Breast epithelium (tissue), 4 donors: Measurements from ENCODE around the gene ANKRD11. TPM values are rescaled to one million over a fixed set of nuclear protein-coding genes. Genes with fewer than 3 reads are reported as not detected.
"Not testable (repeated sequence)": the region's sequence is repeated elsewhere in the genome, so short reads cannot be mapped to it uniquely, and the experiment has no call there.

Experiments
- DNase-seq, 2 donors: peaks; one replicate each; pipeline ENCODE4 v3.0.0-alpha.2; 2019; ENCODE audit warnings: low spot score in 2 of 2
- H3K27ac ChIP-seq, 2 donors: fragments of 200-600 bp; sonication (generic) in 1 of 2; one replicate each; pipeline ENCODE4 v1.5.1; 2016 to 2019; ENCODE audit warnings: mild to moderate bottlenecking in 1 of 2
- H3K27me3 ChIP-seq, 2 donors: fragments of 200-600 bp; sonication (generic) in 1 of 2; one replicate each; pipeline versions ENCODE4 v1.5.1 to v1.6.0; 2017 to 2019; ENCODE audit warnings: control low read depth in 1 of 2, mild to moderate bottlenecking in 1 of 2
- H3K36me3 ChIP-seq: fragments of 200-600 bp; one replicate; pipeline ENCODE4 v1.5.1; 2019
- H3K4me1 ChIP-seq, 2 donors: fragments of 200-600 bp; sonication (generic); one replicate each; pipeline ENCODE4 v1.5.1; 2016 to 2019; ENCODE audit warnings: control low read depth in 1 of 2
- H3K4me3 ChIP-seq, 3 donors: fragments of 200-600 bp; sonication (generic); 1 replicate in 2 of 3; 2 replicates in 1 of 3; pipeline ENCODE4 v1.5.1; 2016 to 2019; ENCODE audit warnings: mild to moderate bottlenecking in 3 of 3, moderate library complexity in 2 of 3
- H3K9me3 ChIP-seq, 2 donors: fragments of 200-600 bp; sonication (generic) in 1 of 2; one replicate each; pipeline ENCODE4 v1.5.1; 2016 to 2019; ENCODE audit warnings: control low read depth in 1 of 2
- POLR2A ChIP-seq: fragments of 450-650 bp; IDR thresholded peaks from one replicate; pipeline ENCODE4 v1.6.1; 2016; ENCODE audit warnings: antibody characterized with exemption, mild to moderate bottlenecking, moderate library complexity
- POLR2AphosphoS5 ChIP-seq, 3 donors: sonication (generic); formaldehyde crosslinking; IDR thresholded peaks; one replicate each; pipeline ENCODE4 v1.6.1; 2017; ENCODE audit warnings: antibody characterized with exemption in 3 of 3
- intact Hi-C: fragments of 100-400 bp; cut with DNase I; formaldehyde crosslinking; loops from one replicate; pipeline ENCODE4 v1.15.1; 2023; ENCODE audit warnings: low total_unique reads
- total RNA-seq, 3 donors: library from RNA; depleted of rRNA; stranded (reverse); fragments of >200 nt; gene quantifications; one replicate each; pipeline ENCODE4 v1.1.0, GENCODE V29; 2016
- TF ChIP-seq, protein P1 (sequence below), 3 donors: fragments of 450-650 bp; IDR thresholded peaks; one replicate each; pipeline ENCODE4 v1.5.1; 2016 to 2017; ENCODE audit warnings: antibody characterized with exemption in 3 of 3, mild to moderate bottlenecking in 3 of 3, moderate library complexity in 3 of 3

Gene ANKRD11
- total RNA-seq, 3 donors from 2014 or later, result 64.0 to 79.0 (median 69.2) TPM

DNA sequence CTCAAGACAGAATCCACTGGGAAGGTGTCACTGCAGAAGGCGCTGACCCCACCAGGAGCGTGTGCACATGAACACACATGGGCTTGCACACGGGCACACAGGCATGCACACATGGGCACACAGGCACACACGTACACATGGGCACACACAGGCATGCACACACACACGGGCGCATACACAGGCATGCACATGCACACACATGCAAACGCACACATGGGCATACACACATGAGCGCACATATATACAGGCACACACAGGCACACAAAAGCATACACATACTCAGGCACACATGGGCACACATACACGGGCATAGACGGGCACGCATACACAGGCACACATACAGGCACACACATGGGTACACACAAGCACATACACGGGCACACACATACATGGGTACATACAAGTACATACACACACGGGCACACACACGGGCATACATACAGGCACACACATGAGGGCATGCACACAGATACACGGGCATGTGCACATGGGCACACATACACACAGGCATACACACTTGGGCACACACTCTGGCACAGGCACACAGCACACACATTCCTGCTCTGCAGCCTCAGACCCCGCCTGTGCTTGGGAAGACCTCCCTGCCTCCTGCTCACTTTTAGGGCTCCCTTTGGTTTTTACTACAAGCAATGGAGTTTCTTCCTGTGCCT lies 186.0 kb downstream of the ANKRD11 start:
- intact Hi-C loops, result no loop called here

DNA sequence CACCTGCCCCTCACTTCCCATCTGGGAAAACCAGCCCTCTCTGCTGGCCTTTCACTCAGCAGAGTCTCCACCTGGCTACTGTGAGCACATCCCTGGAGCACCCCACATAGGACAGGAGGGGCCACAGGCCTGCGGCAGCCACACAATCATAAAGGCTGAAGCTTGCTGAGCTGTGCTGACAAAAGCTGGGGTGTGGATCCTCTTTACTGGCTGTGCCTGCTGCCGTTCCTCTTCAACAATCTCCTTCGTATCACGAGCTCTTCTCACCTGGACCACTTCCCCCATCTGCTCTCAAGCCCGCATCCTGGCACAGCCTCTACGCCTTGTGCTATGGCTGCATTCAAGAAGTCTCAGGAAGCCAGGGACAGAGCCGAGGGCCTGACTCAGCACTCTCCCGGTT lies 186.7 kb downstream of the ANKRD11 start:
- intact Hi-C loops, result no loop called here
- Histone ChIP-seq H3K4me1 (no peaks in the 10 kb centered on the region), H3K4me3 (no peak overlapping the region), H3K9me3 (no peaks in the 10 kb centered on the region), H3K27me3 (no peaks in the 10 kb centered on the region), H3K27ac (no peak overlapping the region), H3K36me3 (no peaks in the 10 kb centered on the region)
- TF ChIP-seq, protein P1, sequence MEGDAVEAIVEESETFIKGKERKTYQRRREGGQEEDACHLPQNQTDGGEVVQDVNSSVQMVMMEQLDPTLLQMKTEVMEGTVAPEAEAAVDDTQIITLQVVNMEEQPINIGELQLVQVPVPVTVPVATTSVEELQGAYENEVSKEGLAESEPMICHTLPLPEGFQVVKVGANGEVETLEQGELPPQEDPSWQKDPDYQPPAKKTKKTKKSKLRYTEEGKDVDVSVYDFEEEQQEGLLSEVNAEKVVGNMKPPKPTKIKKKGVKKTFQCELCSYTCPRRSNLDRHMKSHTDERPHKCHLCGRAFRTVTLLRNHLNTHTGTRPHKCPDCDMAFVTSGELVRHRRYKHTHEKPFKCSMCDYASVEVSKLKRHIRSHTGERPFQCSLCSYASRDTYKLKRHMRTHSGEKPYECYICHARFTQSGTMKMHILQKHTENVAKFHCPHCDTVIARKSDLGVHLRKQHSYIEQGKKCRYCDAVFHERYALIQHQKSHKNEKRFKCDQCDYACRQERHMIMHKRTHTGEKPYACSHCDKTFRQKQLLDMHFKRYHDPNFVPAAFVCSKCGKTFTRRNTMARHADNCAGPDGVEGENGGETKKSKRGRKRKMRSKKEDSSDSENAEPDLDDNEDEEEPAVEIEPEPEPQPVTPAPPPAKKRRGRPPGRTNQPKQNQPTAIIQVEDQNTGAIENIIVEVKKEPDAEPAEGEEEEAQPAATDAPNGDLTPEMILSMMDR (IDR thresholded peaks at IDR 0.05), result no peak
- no peak for TF ChIP-seq POLR2AphosphoS5 (IDR thresholded peaks at IDR 0.05)
- TF ChIP-seq POLR2A, result no peak
- no peak for DNase-seq

More for the DNA sequence above, 186.0 kb downstream of the ANKRD11 start:
- no peaks in the 10 kb centered on the region for H3K36me3 ChIP-seq
- H3K9me3 ChIP-seq, result no peaks in the 10 kb centered on the region
- no peaks in the 10 kb centered on the region for H3K27me3 ChIP-seq
- TF ChIP-seq POLR2AphosphoS5 (IDR thresholded peaks at IDR 0.05), result no peak
- TF ChIP-seq, protein P1 (IDR thresholded peaks at IDR 0.05), result no peak
- TF ChIP-seq POLR2A, result no peak
- no peak for DNase-seq
- H3K4me1 ChIP-seq, result no peaks in the 10 kb centered on the region
- H3K27ac ChIP-seq, result no peak overlapping the region
- H3K4me3 ChIP-seq, result no peak overlapping the region

DNA sequence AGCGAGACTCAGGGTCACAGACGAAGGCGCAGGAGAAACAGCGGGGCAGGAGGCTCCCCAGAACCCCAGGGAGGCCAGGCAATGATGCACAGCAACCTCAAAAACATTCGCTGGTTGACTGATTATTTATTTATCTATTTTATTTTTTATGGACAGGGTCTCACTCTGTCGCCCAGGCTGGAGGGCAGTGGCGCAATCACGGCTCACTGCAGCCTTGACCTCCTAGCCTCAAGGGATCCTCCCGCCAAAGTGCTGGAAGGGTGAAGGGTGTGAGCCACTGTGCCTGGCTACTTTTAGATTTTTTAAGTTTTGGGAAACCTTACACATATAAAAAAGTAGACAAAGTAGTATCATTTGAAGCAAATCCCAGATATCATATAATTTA lies 189.4 kb downstream of the ANKRD11 start:
- H3K36me3 ChIP-seq, result no peaks in the 10 kb centered on the region
- peak overlapping the region; percentile 12 to 71 for H3K27ac ChIP-seq
- no peak overlapping the region for H3K4me3 ChIP-seq
- TF ChIP-seq POLR2AphosphoS5 (IDR thresholded peaks at IDR 0.05) (no peak), POLR2A (no peak)
- TF ChIP-seq, protein P1 (IDR thresholded peaks at IDR 0.05), result no peak
- H3K27me3 ChIP-seq, result no peaks in the 10 kb centered on the region
- no peak for DNase-seq
- intact Hi-C loops, result no loop called here
- H3K9me3 ChIP-seq, result no peaks in the 10 kb centered on the region
- no peaks in the 10 kb centered on the region for H3K4me1 ChIP-seq

DNA sequence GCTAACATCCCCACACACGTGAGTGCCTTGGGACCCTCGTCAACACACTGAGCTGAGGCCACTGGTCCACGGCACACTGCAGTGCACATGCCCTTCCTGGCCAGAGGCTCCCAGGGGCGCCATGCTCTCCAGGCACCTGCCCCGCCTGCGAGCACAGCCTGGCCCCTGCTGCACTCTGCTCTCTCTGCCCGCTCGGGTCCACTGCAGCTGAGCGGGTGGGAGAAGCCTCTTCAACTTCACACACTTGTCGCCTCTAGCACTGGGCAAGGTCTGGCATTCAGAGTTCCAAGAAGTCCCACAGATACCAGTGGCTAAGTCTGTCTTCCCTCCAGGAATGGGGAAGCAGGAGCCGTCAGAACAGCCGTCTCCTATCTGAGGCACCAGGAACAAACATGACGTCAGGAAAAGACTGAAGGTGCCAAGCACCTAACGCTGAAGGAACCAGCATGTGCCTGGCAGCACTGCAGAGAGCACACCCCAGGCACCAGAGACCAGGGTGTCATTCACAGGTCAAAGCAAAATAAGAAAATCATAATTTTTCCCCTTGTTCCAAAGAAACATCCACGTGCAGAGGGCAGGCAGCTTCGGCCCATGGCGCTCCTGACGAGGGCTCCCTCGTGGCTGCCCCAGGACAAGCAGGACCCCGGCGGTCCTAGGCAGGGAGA lies 189.9 kb downstream of the ANKRD11 start:
- H3K4me3 ChIP-seq, result no peak overlapping the region
- no peaks in the 10 kb centered on the region for H3K36me3 ChIP-seq
- H3K9me3 ChIP-seq, result no peaks in the 10 kb centered on the region
- no peaks in the 10 kb centered on the region for H3K4me1 ChIP-seq
- DNase-seq, result no peak
- H3K27me3 ChIP-seq, result no peaks in the 10 kb centered on the region
- intact Hi-C loops, result no loop called here
- TF ChIP-seq, protein P1 (IDR thresholded peaks at IDR 0.05), result no peak
- no peak overlapping the region for H3K27ac ChIP-seq

DNA sequence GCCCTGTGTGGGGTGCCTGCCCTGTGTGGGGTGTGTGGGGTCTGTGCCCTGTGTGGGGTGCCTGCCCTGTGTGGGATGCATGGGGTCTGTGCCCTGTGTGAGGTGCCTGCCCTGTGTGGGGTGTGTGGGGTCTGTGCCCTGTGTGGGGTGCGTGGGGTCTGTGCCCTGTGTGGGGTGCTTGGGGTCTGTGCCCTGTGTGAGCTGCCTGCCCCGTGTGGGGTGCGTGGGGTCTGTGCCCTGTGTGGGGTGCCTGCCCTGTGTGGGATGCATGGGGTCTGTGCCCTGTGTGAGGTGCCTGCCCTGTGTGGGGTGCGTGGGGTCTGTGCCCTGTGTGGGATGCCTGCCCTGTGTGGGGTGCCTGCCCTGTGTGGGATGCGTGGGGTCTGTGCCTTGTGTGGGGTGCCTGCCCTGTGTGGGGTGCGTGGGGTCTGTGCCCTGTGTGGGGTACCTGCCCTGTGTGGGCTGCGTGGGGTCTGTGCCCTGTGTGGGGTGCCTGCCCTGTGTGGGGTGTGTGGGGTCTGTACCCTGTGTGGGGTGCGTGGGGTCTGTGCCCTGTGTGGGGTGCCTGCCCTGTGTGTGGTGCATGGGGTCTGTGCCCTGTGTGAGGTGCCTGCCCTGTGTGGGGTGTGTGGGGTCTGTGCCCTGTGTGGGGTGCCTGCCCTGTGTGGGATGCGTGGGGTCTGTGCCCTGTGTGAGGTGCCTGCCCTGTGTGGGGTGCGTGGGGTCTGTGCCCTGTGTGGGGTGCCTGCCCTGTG lies 190.8 kb downstream of the ANKRD11 start:
- H3K9me3 ChIP-seq, H3K27ac ChIP-seq, intact Hi-C loops, H3K27me3 ChIP-seq, H3K4me3 ChIP-seq, H3K36me3 ChIP-seq, DNase-seq, H3K4me1 ChIP-seq: not testable (repeated sequence)
